Hepatocyte (in vitro differentiated cells): ENCODE data around the gene FA2H. TPM values are rescaled to one million over a fixed set of nuclear protein-coding genes. Genes with fewer than 3 reads are reported as not detected.
"Not testable (repeated sequence)": the region's sequence is repeated elsewhere in the genome, so short reads cannot be mapped to it uniquely, and the experiment has no call there.

Experiments used
- DNase-seq: peaks from one replicate; pipeline ENCODE4 v3.0.0-alpha.2; 2016; ENCODE audit warnings: low spot score
- H2AFZ ChIP-seq: fragments of 200-600 bp; sonication (generic); 2 replicates; pipeline ENCODE4 v1.6.0; 2016; ENCODE audit warnings: antibody characterized with exemption, mild to moderate bottlenecking
- H3K27ac ChIP-seq: fragments of 200-600 bp; sonication (generic); 2 replicates; pipeline ENCODE4 v1.5.1; 2016; ENCODE audit warnings: mild to moderate bottlenecking
- H3K27me3 ChIP-seq: fragments of 200-600 bp; sonication (generic); 2 replicates; pipeline ENCODE4 v1.6.1; 2016
- H3K36me3 ChIP-seq: fragments of 200-600 bp; sonication (generic); replicated peaks from 2 replicates; pipeline ENCODE4 v1.5.1; 2016; ENCODE audit warnings: low read depth; ENCODE audit not compliant: insufficient read depth
- H3K4me1 ChIP-seq: fragments of 200-600 bp; sonication (generic); 2 replicates; pipeline ENCODE4 v1.5.1; 2016; ENCODE audit warnings: mild to moderate bottlenecking, moderate library complexity; ENCODE audit not compliant: insufficient read depth
- H3K4me2 ChIP-seq: fragments of 200-600 bp; sonication (generic); 2 replicates; pipeline ENCODE4 v1.6.0; 2016
- H3K4me3 ChIP-seq: fragments of 200-600 bp; sonication (generic); 2 replicates; pipeline ENCODE4 v1.5.1; 2016; ENCODE audit warnings: mild to moderate bottlenecking
- H3K79me2 ChIP-seq: fragments of 200-600 bp; sonication (generic); 2 replicates; pipeline ENCODE4 v1.6.0; 2017; ENCODE audit warnings: mild to moderate bottlenecking
- H3K9me2 ChIP-seq: fragments of 200-600 bp; sonication (generic); replicated peaks from 2 replicates; pipeline ENCODE4 v1.6.0; 2017; ENCODE audit warnings: mild to moderate bottlenecking; ENCODE audit not compliant: insufficient read depth
- H3K9me3 ChIP-seq: fragments of 200-600 bp; sonication (generic); 2 replicates; pipeline ENCODE4 v1.5.1; 2016; ENCODE audit warnings: low read depth, mild to moderate bottlenecking
- H4K20me1 ChIP-seq: fragments of 200-600 bp; sonication (generic); 2 replicates; pipeline ENCODE4 v1.6.0; 2016; ENCODE audit warnings: mild to moderate bottlenecking; ENCODE audit not compliant: insufficient read depth, poor library complexity, severe bottlenecking
- CTCF ChIP-seq: fragments of 200-600 bp; sonication (generic); IDR thresholded peaks from 2 replicates; pipeline ENCODE4 v1.5.1; 2016; ENCODE audit warnings: antibody characterized with exemption, mild to moderate bottlenecking; ENCODE audit not compliant: poor library complexity
- EZH2 ChIP-seq: fragments of 200-600 bp; sonication (generic); IDR thresholded peaks from 2 replicates; pipeline ENCODE4 v1.6.1; 2016; ENCODE audit warnings: antibody characterized with exemption, mild to moderate bottlenecking, borderline replicate concordance
- EZH2phosphoT487 ChIP-seq: fragments of 200-600 bp; sonication (generic); IDR thresholded peaks from one replicate; pipeline ENCODE4 v1.6.1; 2018; ENCODE audit warnings: antibody characterized with exemption, mild to moderate bottlenecking, low read depth, moderate library complexity; ENCODE audit not compliant: unreplicated experiment, severe bottlenecking
- WGBS: methylation state at CpG from one replicate; pipeline ENCODE4 v1.1.6; 2016; ENCODE audit warnings: low lambda C conversion rate; ENCODE audit errors: missing lambda C conversion rate; 5-methylcytosine and 5-hydroxymethylcytosine counted together
- polyA plus RNA-seq: library from polyadenylated mRNA; unstranded; fragments of >200 nt; fragmentation: Nextera tagmentation; extraction: Ambion mirVana; gene quantifications from 2 replicates; pipeline ENCODE4 v1.2.1, GENCODE V29; 2016
- total RNA-seq: library from RNA; depleted of rRNA; stranded (reverse); fragments of >200 nt; gene quantifications from 2 replicates; pipeline ENCODE4 v1.2.3, GENCODE V29; 2014

The FA2H gene
- total and polyA plus RNA-seq, 2 experiments from 2014 or later: 2.1 to 7.8 TPM

- TF ChIP-seq EZH2phosphoT487: no peak
- no peak for TF ChIP-seq EZH2
- TF ChIP-seq CTCF: no peak
- Histone ChIP-seq H3K4me3 (no peak overlapping the region), H3K27ac (no peak overlapping the region), H3K4me2 (no peak overlapping the region), H2AFZ (no peak overlapping the region), H3K9me2 (no peaks in the 10 kb centered on the region), H3K79me2 (no peaks in the 10 kb centered on the region), H3K9me3 (no peaks in the 10 kb centered on the region), H3K4me1 (no peaks in the 10 kb centered on the region), H4K20me1 (no peaks in the 10 kb centered on the region), H3K36me3 (no peaks in the 10 kb centered on the region), H3K27me3 (no peaks in the 10 kb centered on the region)
- WGBS: 93% methylated on average over 7 of the region's 7 CpGs
- no peak for DNase-seq
These were observed 51.4 kb downstream of the FA2H start for GRCh38 chr16:74723256-74723655.

- not testable (repeated sequence) for H3K36me3 ChIP-seq, H3K9me3 ChIP-seq, H2AFZ ChIP-seq, H3K4me2 ChIP-seq, H3K27me3 ChIP-seq, H3K9me2 ChIP-seq, H3K4me3 ChIP-seq, DNase-seq, H3K79me2 ChIP-seq, H3K4me1 ChIP-seq, H4K20me1 ChIP-seq, H3K27ac ChIP-seq
- WGBS: 88% methylated on average over 2 of the region's 2 CpGs
These were observed 52.5 kb downstream of the FA2H start for GRCh38 chr16:74722156-74722555.

- Histone ChIP-seq H2AFZ (no peak overlapping the region), H3K4me3 (no peak overlapping the region), H3K79me2 (no peaks in the 10 kb centered on the region), H3K36me3 (no peaks in the 10 kb centered on the region), H3K27ac (no peak overlapping the region), H3K4me2 (no peak overlapping the region), H3K9me3 (no peaks in the 10 kb centered on the region), H3K9me2 (no peaks in the 10 kb centered on the region), H3K4me1 (no peaks in the 10 kb centered on the region), H3K27me3 (no peaks in the 10 kb centered on the region), H4K20me1 (no peaks in the 10 kb centered on the region)
- WGBS: 92% methylated on average over 9 of the region's 11 CpGs
- TF ChIP-seq EZH2 (no peak), CTCF (no peak), EZH2phosphoT487 (no peak)
- no peak for DNase-seq
These were observed 52.9 kb downstream of the FA2H start for GRCh38 chr16:74721716-74722115.

GRCh38 chr16:74720579-74720978 lies 54.0 kb downstream of the FA2H start:
- Histone ChIP-seq H3K27me3 (no peaks in the 10 kb centered on the region), H3K4me2 (no peak overlapping the region), H3K4me1 (no peaks in the 10 kb centered on the region), H2AFZ (no peak overlapping the region), H4K20me1 (no peaks in the 10 kb centered on the region), H3K36me3 (no peaks in the 10 kb centered on the region), H3K9me3 (no peaks in the 10 kb centered on the region), H3K4me3 (no peak overlapping the region), H3K79me2 (no peaks in the 10 kb centered on the region), H3K27ac (no peak overlapping the region), H3K9me2 (no peaks in the 10 kb centered on the region)
- TF ChIP-seq EZH2phosphoT487 (no peak), CTCF (no peak), EZH2 (no peak)
- WGBS: 87% methylated on average over 5 of the region's 5 CpGs
- DNase-seq: no peak
